K562 (cell line): ENCODE measurements around the gene SPAG4. TPM values are rescaled to one million over a fixed set of nuclear protein-coding genes. Genes with fewer than 3 reads are reported as not detected.

Experiments used
- ARID3B ChIP-seq: fragments of 250-450 bp; sonication (Bioruptor Pico); IDR thresholded peaks from 2 replicates; pipeline ENCODE4 v1.4.0; 2020; ENCODE audit warnings: borderline replicate concordance
- BRCA1 ChIP-seq, 2 experiments: fragments of 450-650 bp in 1 of 2; sonication (generic) in 1 of 2; formaldehyde crosslinking in 1 of 2; IDR thresholded peaks; 2 replicates each; pipeline versions ENCODE4 v1.5.0 to v1.6.1; 2017 to 2020; ENCODE audit warnings: mild to moderate bottlenecking in 1 of 2, missing genetic modification reagents in 1 of 2
- CREB5 ChIP-seq: fragments of 250-450 bp; sonication (Bioruptor Pico); IDR thresholded peaks from 2 replicates; pipeline ENCODE4 v1.5.0; 2020; ENCODE audit warnings: mild to moderate bottlenecking
- DLX4 ChIP-seq: fragments of 250-450 bp; sonication (Bioruptor Pico); IDR thresholded peaks from 2 replicates; pipeline ENCODE4 v1.6.1; 2021; ENCODE audit warnings: mild to moderate bottlenecking
- HLTF ChIP-seq: fragments of 450-650 bp; IDR thresholded peaks from 2 replicates; pipeline ENCODE4 v1.6.1; 2016
- MAFG ChIP-seq: fragments of 450-650 bp; conservative IDR thresholded peaks from 2 replicates; pipeline ENCODE4 v1.6.1; 2016; ENCODE audit warnings: missing genetic modification characterization, missing compliant biosample characterization
- PHF21A ChIP-seq: fragments of 450-650 bp; IDR thresholded peaks from 2 replicates; pipeline ENCODE4 v1.6.1; 2017; ENCODE audit warnings: low read depth, borderline replicate concordance
- PHF8 ChIP-seq: fragments of 200-600 bp; sonication (generic); IDR thresholded peaks from 2 replicates; pipeline ENCODE4 v1.6.1; 2012; ENCODE audit warnings: mixed run types, mild to moderate bottlenecking, inconsistent platforms, low read length, moderate library complexity, borderline replicate concordance
- RREB1 ChIP-seq: fragments of 250-450 bp; sonication (Bioruptor Pico); IDR thresholded peaks from 2 replicates; pipeline ENCODE4 v1.4.0; 2020
- ZC3H4 ChIP-seq: sonication (generic); formaldehyde crosslinking; IDR thresholded peaks from 2 replicates; pipeline ENCODE4 v1.9.0; 2021; ENCODE audit warnings: missing genetic modification reagents, borderline replicate concordance
- ZNF518B ChIP-seq: fragments of 250-450 bp; sonication (Bioruptor Pico); IDR thresholded peaks from 2 replicates; pipeline ENCODE4 v1.5.0; 2021; ENCODE audit warnings: mild to moderate bottlenecking, moderate library complexity
- ZNF583 ChIP-seq: fragments of 250-450 bp; sonication (Bioruptor Pico); IDR thresholded peaks from 2 replicates; pipeline ENCODE4 v1.4.0; 2020
- ZNF707 ChIP-seq: fragments of 250-450 bp; sonication (Bioruptor Pico); conservative IDR thresholded peaks from 2 replicates; pipeline ENCODE4 v1.8.0; 2022; ENCODE audit warnings: inconsistent platforms, mild to moderate bottlenecking, moderate library complexity
- polyA plus RNA-seq, 8 experiments: library from polyadenylated mRNA; depleted of rRNA in 4 of 8; stranded (reverse) in 5 of 8; unstranded in 3 of 8; fragments of >200 nt; fragmentation: Nextera tagmentation in 2 of 8; fragmentation: Illumina TruSeq in 1 of 8; extraction: Ambion mirVana in 2 of 8; extraction: Trizol in 1 of 8; gene quantifications; 2 replicates each; pipeline versions ENCODE4 v1.2.1 to v1.2.3, GENCODE V29; 2011 to 2014; ENCODE audit warnings: inconsistent platforms in 1 of 8, missing spikeins in 1 of 8
- total RNA-seq, 7 experiments: library from RNA; depleted of rRNA in 6 of 7; stranded (reverse); fragments of >200 nt in 6 of 7; fragmentation: Illumina TruSeq in 2 of 7; extraction: Trizol in 2 of 7; gene quantifications; 2 replicates each; pipeline versions ENCODE4 v1.2.1 to v1.2.3, GENCODE V29; 2011 to 2021; ENCODE audit warnings: low replicate concordance in 1 of 7

Gene SPAG4
- total and polyA plus RNA-seq, 9 of the 15 experiments (the other 6 are each of a cell fraction or from before 2014, with no cell fraction given), result 1.6 to 11.4 (median 4.6) TPM

- TF ChIP-seq CREB5 (CRISPR knock-in tag) (no peak), PHF21A (no peak), BRCA1 (IDR thresholded peaks at IDR 0.05) (no peak), BRCA1 (CRISPR knock-in tag; IDR thresholded peaks at IDR 0.05) (no peak), MAFG (tag) (no peak), ZNF707 (no peak), ZNF583 (CRISPR knock-in tag) (no peak), RREB1 (CRISPR knock-in tag) (no peak), ARID3B (CRISPR knock-in tag) (no peak), PHF8 (peak; percentile 64; the same call in 1 of the 2 replicates), HLTF (peak; percentile 88), ZC3H4 (no peak), ZNF518B (CRISPR knock-in tag) (no peak), DLX4 (CRISPR knock-in tag) (no peak)
These were observed 1.1 kb downstream of the SPAG4 start (continued) for GRCh38 chr20:35616465-35617396.
